RWPE2 (cell line): Measurements from ENCODE around the gene DNAJB2.

Source experiments
- ATAC-seq: fragments of 200-7000 bp; cut with Tn5 transposase; 3 replicates; pipeline ENCODE4 v1.9.1; 2021; ENCODE audit warnings: low read depth
- DNase-seq: peaks from one replicate; pipeline ENCODE4 v3.0.0-alpha.2; 2020; ENCODE audit warnings: low spot score
- H3K27ac ChIP-seq: fragments of 450-650 bp; 2 replicates; pipeline ENCODE4 v1.5.1; 2017; ENCODE audit warnings: mild to moderate bottlenecking; ENCODE audit not compliant: poor library complexity, severe bottlenecking
- H3K27me3 ChIP-seq: fragments of 250-450 bp; sonication (Bioruptor Pico); 2 replicates; pipeline ENCODE4 v1.5.1; 2021; ENCODE audit warnings: mild to moderate bottlenecking, moderate library complexity; ENCODE audit not compliant: insufficient read depth, poor library complexity, severe bottlenecking
- H3K36me3 ChIP-seq: fragments of 250-450 bp; sonication (Bioruptor Pico); 2 replicates; pipeline ENCODE4 v1.5.1; 2020; ENCODE audit warnings: low read depth, mild to moderate bottlenecking, moderate library complexity
- H3K4me1 ChIP-seq: fragments of 250-450 bp; sonication (Bioruptor Pico); 2 replicates; pipeline ENCODE4 v1.5.1; 2021; ENCODE audit warnings: mild to moderate bottlenecking, moderate library complexity; ENCODE audit not compliant: insufficient read depth, poor library complexity, severe bottlenecking
- H3K4me3 ChIP-seq: fragments of 250-450 bp; sonication (Bioruptor Pico); 2 replicates; pipeline ENCODE4 v1.5.1; 2021; ENCODE audit warnings: mild to moderate bottlenecking, moderate library complexity; ENCODE audit not compliant: severe bottlenecking
- H3K9me3 ChIP-seq: fragments of 250-450 bp; sonication (Bioruptor Pico); 2 replicates; pipeline ENCODE4 v1.5.1; 2021; ENCODE audit warnings: mild to moderate bottlenecking, moderate library complexity; ENCODE audit not compliant: severe bottlenecking
- TF ChIP-seq, protein P1 (sequence below): fragments of 450-650 bp; IDR thresholded peaks from one replicate; pipeline ENCODE4 v1.5.1; 2017; ENCODE audit warnings: mild to moderate bottlenecking, moderate library complexity; ENCODE audit not compliant: poor library complexity, severe bottlenecking

The DNAJB2 gene

DNA sequence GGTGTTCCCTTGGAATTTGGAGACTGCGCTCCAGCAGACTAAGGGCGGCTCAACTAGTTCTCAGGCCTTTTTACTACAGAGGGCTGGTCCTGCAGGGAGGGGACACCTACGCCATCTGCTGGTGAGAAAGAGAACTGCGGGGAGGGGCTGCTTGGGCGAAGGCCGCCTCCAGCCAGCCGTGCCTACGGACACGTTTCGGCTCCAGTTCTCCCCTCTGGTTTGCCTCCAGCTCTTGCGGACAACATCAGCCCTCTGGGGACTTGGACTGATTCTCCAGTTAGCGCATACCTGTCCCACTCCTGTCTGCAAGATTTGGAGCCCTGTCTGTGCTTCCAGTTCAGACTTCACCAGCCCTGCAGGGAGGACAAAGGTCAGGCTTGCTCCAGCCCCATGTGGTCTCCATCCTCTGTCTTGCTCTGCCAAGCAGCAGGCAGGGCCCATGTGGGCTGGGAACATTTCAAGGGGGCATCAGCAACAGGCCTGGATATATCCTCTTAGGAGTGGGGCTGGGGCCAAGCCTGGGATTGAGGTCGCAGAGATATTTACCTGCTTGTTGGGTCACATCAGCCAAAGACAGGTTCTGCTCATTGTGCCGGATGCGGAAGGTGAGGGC lies 19.7 kb downstream of the DNAJB2 start:
- peak; percentile 74 for ATAC-seq
- no peak for DNase-seq
- Histone ChIP-seq H3K4me3 (no peak overlapping the region), H3K27ac (no peak overlapping the region), H3K9me3 (no peaks in the 10 kb centered on the region), H3K4me1 (no peaks in the 10 kb centered on the region), H3K36me3 (no peaks in the 10 kb centered on the region), H3K27me3 (no peaks in the 10 kb centered on the region)
- TF ChIP-seq, protein P1, sequence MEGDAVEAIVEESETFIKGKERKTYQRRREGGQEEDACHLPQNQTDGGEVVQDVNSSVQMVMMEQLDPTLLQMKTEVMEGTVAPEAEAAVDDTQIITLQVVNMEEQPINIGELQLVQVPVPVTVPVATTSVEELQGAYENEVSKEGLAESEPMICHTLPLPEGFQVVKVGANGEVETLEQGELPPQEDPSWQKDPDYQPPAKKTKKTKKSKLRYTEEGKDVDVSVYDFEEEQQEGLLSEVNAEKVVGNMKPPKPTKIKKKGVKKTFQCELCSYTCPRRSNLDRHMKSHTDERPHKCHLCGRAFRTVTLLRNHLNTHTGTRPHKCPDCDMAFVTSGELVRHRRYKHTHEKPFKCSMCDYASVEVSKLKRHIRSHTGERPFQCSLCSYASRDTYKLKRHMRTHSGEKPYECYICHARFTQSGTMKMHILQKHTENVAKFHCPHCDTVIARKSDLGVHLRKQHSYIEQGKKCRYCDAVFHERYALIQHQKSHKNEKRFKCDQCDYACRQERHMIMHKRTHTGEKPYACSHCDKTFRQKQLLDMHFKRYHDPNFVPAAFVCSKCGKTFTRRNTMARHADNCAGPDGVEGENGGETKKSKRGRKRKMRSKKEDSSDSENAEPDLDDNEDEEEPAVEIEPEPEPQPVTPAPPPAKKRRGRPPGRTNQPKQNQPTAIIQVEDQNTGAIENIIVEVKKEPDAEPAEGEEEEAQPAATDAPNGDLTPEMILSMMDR = peak; percentile 96

DNA sequence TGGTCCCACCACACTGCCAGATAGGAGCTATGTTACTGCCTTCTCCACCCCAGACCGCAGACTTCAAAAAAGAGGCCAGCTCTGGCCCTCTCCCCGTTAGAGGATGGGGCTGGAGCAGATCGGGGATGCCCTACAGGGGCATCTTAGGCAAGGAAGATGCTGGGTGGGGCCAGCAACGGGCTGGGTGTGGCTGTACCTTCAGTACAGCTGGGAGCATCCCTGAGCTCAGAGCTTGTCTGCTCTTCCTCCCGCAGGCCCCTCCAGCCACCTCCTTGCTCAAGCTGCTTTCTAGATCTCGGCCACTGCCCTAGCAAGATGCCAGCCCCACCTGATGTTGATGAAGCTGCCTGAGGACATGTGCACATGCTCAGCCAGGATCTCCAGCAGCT lies 20.2 kb downstream of the DNAJB2 start:
- ATAC-seq (no peak), DNase-seq (no peak)
- Histone ChIP-seq H3K9me3 (no peaks in the 10 kb centered on the region), H3K4me3 (no peak overlapping the region), H3K27me3 (no peaks in the 10 kb centered on the region), H3K36me3 (no peaks in the 10 kb centered on the region), H3K27ac (no peak overlapping the region), H3K4me1 (no peaks in the 10 kb centered on the region)
- TF ChIP-seq, protein P1 = no peak

DNA sequence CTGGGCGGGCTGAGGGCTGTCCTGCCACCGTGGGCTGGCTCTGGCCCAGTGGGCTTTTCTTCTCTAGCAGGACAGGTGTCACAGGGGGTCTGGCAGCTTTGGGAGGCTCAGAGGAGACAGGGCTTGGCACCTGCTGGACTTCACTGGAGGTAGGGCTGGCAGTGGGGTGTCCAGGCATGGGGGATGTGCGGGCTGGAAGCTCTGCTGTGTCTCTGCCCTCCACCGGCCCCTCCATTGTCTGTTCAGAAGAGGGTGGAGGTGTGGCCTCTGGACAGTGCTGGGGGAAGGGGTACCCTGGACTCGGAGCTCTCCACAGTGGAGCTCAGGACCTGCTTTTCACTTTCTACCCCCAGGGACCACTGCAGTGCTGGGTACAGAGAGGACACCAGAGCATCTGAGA lies 20.9 kb downstream of the DNAJB2 start:
- H3K4me1 ChIP-seq = no peaks in the 10 kb centered on the region
- ATAC-seq (no peak), DNase-seq (no peak)
- TF ChIP-seq, protein P1 = no peak
- H3K27me3 ChIP-seq = no peaks in the 10 kb centered on the region
- no peak overlapping the region for H3K27ac ChIP-seq
- no peaks in the 10 kb centered on the region for H3K9me3 ChIP-seq
- H3K36me3 ChIP-seq = no peaks in the 10 kb centered on the region
- H3K4me3 ChIP-seq = no peak overlapping the region

DNA sequence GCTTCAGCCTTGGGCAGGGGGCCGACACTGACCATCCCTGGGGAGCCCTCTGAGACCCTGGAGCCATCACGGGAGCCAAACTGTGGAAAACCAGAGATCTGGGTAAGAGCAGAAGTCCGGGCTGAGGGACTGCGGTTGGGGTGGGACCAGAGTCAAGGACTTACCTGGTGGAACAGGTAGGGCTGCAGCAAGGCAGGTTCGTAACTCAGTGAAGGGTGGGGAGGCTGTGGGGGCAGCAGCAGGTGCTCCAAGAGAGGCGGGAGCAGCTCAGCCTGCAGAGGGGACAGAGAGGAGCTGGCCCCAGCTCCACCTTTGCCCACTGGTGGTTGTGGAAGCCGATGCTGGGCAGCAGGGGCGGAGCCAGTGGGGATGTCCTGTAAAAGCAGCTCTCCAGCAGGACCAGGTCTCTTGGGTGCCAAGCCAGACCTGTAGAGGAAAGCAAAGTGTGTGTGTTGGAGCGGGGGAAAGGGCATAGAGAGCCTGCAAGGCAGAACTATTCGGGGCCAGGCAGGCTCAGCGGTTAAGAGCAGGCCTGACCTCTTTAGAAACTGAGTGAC lies 23.3 kb downstream of the DNAJB2 start:
- H3K4me1 ChIP-seq = no peaks in the 10 kb centered on the region
- H3K36me3 ChIP-seq = no peaks in the 10 kb centered on the region
- no peak for ATAC-seq

DNA sequence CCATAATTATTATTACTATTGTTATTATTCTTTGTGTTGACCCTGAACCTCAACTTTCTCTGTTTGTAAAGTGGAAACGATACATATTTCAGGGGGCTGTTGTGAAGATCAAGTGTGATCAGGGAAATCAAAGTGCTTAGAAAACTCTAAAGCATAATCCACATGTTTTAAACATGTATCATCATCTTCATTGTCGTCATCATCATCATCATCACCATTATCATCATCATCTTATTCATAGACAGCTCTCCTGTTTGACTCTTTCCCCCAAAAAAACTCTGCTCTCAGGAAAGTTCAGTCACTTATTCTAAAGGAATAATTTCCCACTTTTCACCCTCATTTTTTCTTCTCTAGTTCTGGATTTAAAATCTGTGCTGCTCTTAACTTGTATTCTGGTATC lies 25.1 kb downstream of the DNAJB2 start:
- Histone ChIP-seq H3K4me1 (no peaks in the 10 kb centered on the region), H3K27me3 (peaks cover 8% of the 10 kb centered on the region), H3K4me3 (no peak overlapping the region), H3K9me3 (no peaks in the 10 kb centered on the region), H3K27ac (no peak overlapping the region), H3K36me3 (no peaks in the 10 kb centered on the region)
- DNase-seq (no peak), ATAC-seq (no peak)
- TF ChIP-seq, protein P1 = no peak

More for the DNA sequence above, 23.3 kb downstream of the DNAJB2 start:
- TF ChIP-seq, protein P1 = no peak
- Histone ChIP-seq H3K27me3 (no peaks in the 10 kb centered on the region), H3K9me3 (no peaks in the 10 kb centered on the region), H3K27ac (no peak overlapping the region), H3K4me3 (no peak overlapping the region)
- DNase-seq = no peak
